A673 (cell line): ENCODE data around the gene TLE3. TPM values are rescaled to one million over a fixed set of nuclear protein-coding genes. Genes with fewer than 3 reads are reported as not detected.

Experiments used
- BruUV-seq: library from RNA; stranded (reverse); fragments of 400-500 nt; replicated peaks from 2 replicates; lab custom pipeline; 2021; lab: Mats Ljungman, UMichigan
- CTCF ChIA-PET: fragments of 300-600 bp; sonication (Branson Sonifier 250); formaldehyde crosslinking; loops from one replicate; lab custom pipeline; 2022; ENCODE audit warnings: antibody characterized with exemption; lab: Charles Lee
- POLR2A ChIA-PET: fragments of 300-600 bp; sonication (Branson Sonifier 250); formaldehyde crosslinking; loops from one replicate; lab custom pipeline; 2022; ENCODE audit warnings: antibody characterized with exemption; ENCODE audit not compliant: low non-redundant PET; lab: Charles Lee
- DNase-seq: peaks from one replicate; pipeline ENCODE4 v3.0.0-alpha.2; 2015; ENCODE audit warnings: low spot score
- H3K27ac ChIP-seq: fragments of 200-600 bp; sonication (generic); 2 replicates; pipeline ENCODE4 v1.5.1; 2016; ENCODE audit warnings: mixed run types, low read depth, mild to moderate bottlenecking, mixed read lengths, antibody characterized with exemption, low read length; ENCODE audit not compliant: poor library complexity, severe bottlenecking
- H3K27me3 ChIP-seq: fragments of 200-600 bp; sonication (generic); replicated peaks from 2 replicates; pipeline ENCODE4 v1.6.1; 2017; ENCODE audit warnings: mixed run types, low read depth, mild to moderate bottlenecking, mixed read lengths, antibody characterized with exemption, low read length; ENCODE audit not compliant: insufficient read depth, poor library complexity
- H3K36me3 ChIP-seq: fragments of 200-600 bp; sonication (generic); 2 replicates; pipeline ENCODE4 v1.6.1; 2016; ENCODE audit warnings: mixed run types, mild to moderate bottlenecking, mixed read lengths, antibody characterized with exemption, low read length; ENCODE audit not compliant: insufficient read depth, poor library complexity, severe bottlenecking
- H3K4me1 ChIP-seq: fragments of 200-600 bp; sonication (generic); 2 replicates; pipeline ENCODE4 v1.6.1; 2017; ENCODE audit warnings: mixed run types, mild to moderate bottlenecking, mixed read lengths, antibody characterized with exemption, low read length; ENCODE audit not compliant: insufficient read depth, poor library complexity, severe bottlenecking
- H3K4me3 ChIP-seq: fragments of 200-600 bp; sonication (generic); 2 replicates; pipeline ENCODE4 v1.5.1; 2016; ENCODE audit warnings: low read depth, mixed run types, mild to moderate bottlenecking, mixed read lengths, low read length; ENCODE audit not compliant: poor library complexity, severe bottlenecking
- H3K9me3 ChIP-seq: fragments of 200-600 bp; sonication (generic); 2 replicates; pipeline ENCODE4 v1.6.1; 2016; ENCODE audit warnings: mixed run types, low read depth, mild to moderate bottlenecking, mixed read lengths, antibody characterized with exemption, low read length; ENCODE audit not compliant: poor library complexity, severe bottlenecking
- EZH2 ChIP-seq: fragments of 200-600 bp; sonication (generic); IDR thresholded peaks from 2 replicates; pipeline ENCODE4 v1.6.1; 2017; ENCODE audit warnings: borderline replicate concordance, low read depth, mild to moderate bottlenecking, mixed read lengths, antibody characterized with exemption, low read length; ENCODE audit not compliant: poor library complexity, severe bottlenecking
- intact Hi-C: fragments of 100-400 bp; cut with micrococcal nuclease; formaldehyde crosslinking; loops from one replicate; pipeline ENCODE4 v1.10.0; 2022; ENCODE audit not compliant: unreplicated experiment
- total RNA-seq: library from RNA; stranded (reverse); gene quantifications from 2 replicates; pipeline ENCODE4 v1.2.3, GENCODE V29; 2021
- TF ChIP-seq, protein P1 (sequence below): fragments of 300-800, 200-600 bp; sonication (generic); conservative IDR thresholded peaks from 2 replicates; pipeline ENCODE4 v1.5.1; 2017; ENCODE audit warnings: low read depth, mild to moderate bottlenecking, antibody characterized with exemption, low read length, moderate library complexity, mixed read lengths

The TLE3 gene
- total RNA-seq, 1 experiment from 2014 or later = 90.4 TPM

DNA sequence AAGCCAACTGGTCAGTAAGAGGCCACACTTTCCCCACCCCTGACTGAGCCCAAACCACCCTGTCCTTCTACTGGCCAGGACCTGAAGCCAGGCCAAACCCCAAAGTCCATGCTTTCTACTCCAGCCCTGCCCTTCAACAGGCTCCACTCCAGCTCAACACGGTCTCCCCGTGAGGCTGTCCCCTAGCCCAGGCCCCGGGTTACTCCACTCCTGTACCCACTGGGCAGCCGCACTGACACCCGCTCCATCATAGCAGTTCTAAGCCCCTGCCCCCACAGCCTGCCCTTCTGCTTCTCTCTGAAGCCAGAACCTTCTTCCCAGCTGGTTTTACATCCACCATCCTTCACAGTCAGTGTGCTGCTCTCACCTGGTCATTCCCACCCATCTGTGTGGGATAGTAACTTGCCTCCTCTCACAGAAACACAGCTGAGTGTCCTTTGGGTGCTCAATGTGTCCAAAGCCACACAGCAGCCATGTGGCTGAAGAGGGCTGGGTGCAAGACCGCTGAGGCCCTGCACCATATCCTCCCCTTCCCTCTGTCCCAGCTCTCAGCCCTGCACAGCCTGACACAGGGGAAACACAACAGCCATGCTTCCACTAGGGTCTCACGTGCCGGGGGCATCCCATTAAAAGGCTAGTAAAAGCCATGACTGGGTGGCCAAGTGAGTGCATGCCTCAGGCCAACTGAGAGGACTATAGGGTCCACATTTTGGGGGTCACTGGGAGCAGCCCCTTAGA lies 38.1 kb downstream of the TLE3 start:
- Histone ChIP-seq H3K9me3 (no peaks in the 10 kb centered on the region), H3K4me3 (no peak overlapping the region), H3K4me1 (peaks cover 29% of the 10 kb centered on the region), H3K36me3 (peaks cover 85% of the 10 kb centered on the region), H3K27ac (no peak overlapping the region), H3K27me3 (no peaks in the 10 kb centered on the region)
- ChIA-PET POLR2A (no interaction called here), CTCF (no interaction called here)
- no TSS peak for BruUV-seq
- TF ChIP-seq, protein P1, sequence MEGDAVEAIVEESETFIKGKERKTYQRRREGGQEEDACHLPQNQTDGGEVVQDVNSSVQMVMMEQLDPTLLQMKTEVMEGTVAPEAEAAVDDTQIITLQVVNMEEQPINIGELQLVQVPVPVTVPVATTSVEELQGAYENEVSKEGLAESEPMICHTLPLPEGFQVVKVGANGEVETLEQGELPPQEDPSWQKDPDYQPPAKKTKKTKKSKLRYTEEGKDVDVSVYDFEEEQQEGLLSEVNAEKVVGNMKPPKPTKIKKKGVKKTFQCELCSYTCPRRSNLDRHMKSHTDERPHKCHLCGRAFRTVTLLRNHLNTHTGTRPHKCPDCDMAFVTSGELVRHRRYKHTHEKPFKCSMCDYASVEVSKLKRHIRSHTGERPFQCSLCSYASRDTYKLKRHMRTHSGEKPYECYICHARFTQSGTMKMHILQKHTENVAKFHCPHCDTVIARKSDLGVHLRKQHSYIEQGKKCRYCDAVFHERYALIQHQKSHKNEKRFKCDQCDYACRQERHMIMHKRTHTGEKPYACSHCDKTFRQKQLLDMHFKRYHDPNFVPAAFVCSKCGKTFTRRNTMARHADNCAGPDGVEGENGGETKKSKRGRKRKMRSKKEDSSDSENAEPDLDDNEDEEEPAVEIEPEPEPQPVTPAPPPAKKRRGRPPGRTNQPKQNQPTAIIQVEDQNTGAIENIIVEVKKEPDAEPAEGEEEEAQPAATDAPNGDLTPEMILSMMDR = no peak
- no peak for TF ChIP-seq EZH2
- DNase-seq = no peak
- intact Hi-C loops = loop anchor here (10.0 kb wide), 1 partner anchor 585 kb away; no protein-coding TSS in a partner anchor

GRCh38 chr15:70058642-70059360 lies 38.9 kb downstream of the TLE3 start:
- CTCF ChIA-PET = no interaction called here
- peaks cover 87% of the 10 kb centered on the region for H3K36me3 ChIP-seq

DNA sequence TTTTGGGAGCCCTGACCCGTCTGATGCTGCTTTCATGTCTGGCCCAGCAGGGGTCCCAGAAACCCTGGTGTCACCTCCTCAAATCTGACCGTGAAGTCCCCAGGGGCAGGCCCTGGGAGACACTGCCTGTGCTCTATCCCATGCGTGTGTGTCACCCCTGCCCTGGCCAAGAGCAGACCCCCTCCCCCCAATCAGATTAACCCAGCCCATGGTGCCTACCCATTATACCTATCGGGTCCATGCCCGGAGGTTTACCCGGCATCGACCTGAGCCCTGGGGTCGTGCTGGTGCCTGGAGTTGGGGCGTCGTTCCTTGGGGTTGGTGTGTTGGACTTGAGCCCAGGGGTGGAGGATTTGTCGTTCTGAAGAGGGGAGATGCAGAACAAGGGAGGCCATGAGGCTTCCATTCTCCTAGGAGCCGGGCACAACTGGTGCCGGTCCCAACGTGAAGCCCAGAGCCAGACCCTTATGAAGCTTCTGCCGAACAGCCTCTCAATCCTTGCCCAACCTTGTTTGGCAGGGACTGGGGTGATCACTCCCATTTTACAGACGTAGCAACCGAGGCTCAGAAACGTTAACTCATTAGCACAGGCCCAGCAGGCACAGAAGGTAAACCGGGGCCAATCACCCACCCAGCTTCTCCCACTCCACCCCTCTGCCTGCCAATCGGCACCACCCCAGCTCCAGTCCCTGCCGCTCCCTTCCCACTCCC lies 39.6 kb downstream of the TLE3 start:
- H3K4me1 ChIP-seq = peaks cover 23% of the 10 kb centered on the region
- CTCF ChIA-PET = no interaction called here
- POLR2A ChIA-PET = no interaction called here

More at GRCh38 chr15:70058642-70059360, 38.9 kb downstream of the TLE3 start:
- Histone ChIP-seq H3K27ac (no peak overlapping the region), H3K9me3 (no peaks in the 10 kb centered on the region), H3K4me3 (no peak overlapping the region), H3K27me3 (no peaks in the 10 kb centered on the region), H3K4me1 (peaks cover 29% of the 10 kb centered on the region)
- TF ChIP-seq, protein P1 = no peak
- POLR2A ChIA-PET = no interaction called here
- no peak for DNase-seq
- intact Hi-C loops = no loop called here
- no TSS peak for BruUV-seq

More for the DNA sequence above, 39.6 kb downstream of the TLE3 start:
- Histone ChIP-seq H3K36me3 (peaks cover 91% of the 10 kb centered on the region), H3K27ac (no peak overlapping the region), H3K27me3 (no peaks in the 10 kb centered on the region), H3K4me3 (no peak overlapping the region), H3K9me3 (no peaks in the 10 kb centered on the region)
- intact Hi-C loops = no loop called here
- no TSS peak for BruUV-seq
- no peak for TF ChIP-seq EZH2
- TF ChIP-seq, protein P1 = no peak
- DNase-seq = no peak
